ENCODE results near the gene ABLIM3.

DNA sequence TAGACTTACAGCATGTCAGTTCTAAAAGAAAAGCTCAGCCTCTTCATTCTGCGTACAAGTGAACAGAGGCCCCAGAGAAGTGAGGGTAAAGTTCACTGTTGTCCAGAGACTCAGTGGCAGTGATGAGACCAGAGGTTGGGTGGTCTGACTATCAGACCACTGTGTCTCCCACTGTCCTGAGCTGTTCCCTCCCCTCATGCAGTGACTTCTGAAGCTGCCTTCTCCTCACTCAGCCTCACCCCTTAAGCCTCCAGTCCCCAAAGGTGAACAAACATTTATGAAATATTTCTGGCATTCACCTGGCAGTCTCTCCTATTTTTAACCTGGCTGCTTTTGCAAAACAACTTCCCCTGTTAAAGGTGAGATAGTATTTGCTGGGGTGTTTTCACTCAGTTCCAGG, 54.7 kb downstream of the ABLIM3 start:
- TF ChIP-seq POLR2A (IDR thresholded peaks at IDR 0.05) = no peak
- TF ChIP-seq CTCF (IDR thresholded peaks at IDR 0.05) = no peak
